Measurements from ENCODE around the gene SHOC2.

DNA sequence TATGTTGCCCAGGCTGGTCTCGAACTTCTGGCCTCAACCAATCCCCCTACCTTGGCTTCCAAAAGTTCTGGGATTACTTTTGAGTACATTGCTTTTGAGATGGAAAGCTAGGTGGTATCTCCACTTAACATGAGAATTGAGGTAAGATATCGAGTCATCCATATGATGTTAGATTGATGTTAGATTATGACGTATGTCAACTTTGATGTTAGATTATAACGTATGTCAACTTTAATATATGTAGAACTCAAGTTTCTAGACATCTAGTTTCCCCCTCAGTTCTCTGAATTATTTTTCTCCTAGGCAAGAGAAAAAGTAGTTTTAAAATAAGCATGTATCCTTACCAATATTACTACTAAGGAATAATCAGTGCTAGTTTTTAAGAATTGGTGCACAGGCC, 20.0 kb downstream of the SHOC2 start:
- TF ChIP-seq EP300 (IDR thresholded peaks at IDR 0.05; ENCODE audit: borderline replicate concordance) (no peak), TCF12 (IDR thresholded peaks at IDR 0.05; ENCODE audit: low read depth) (no peak), RAD21 (IDR thresholded peaks at IDR 0.05; ENCODE audit: low read depth) (no peak), ZBTB7A (IDR thresholded peaks at IDR 0.05; ENCODE audit: low read depth) (no peak), TAF1 (IDR thresholded peaks at IDR 0.05; ENCODE audit: low read depth) (no peak), EGR1 (IDR thresholded peaks at IDR 0.05) (no peak), CEBPB (IDR thresholded peaks at IDR 0.05) (no peak)
- TF ChIP-seq, protein P1, sequence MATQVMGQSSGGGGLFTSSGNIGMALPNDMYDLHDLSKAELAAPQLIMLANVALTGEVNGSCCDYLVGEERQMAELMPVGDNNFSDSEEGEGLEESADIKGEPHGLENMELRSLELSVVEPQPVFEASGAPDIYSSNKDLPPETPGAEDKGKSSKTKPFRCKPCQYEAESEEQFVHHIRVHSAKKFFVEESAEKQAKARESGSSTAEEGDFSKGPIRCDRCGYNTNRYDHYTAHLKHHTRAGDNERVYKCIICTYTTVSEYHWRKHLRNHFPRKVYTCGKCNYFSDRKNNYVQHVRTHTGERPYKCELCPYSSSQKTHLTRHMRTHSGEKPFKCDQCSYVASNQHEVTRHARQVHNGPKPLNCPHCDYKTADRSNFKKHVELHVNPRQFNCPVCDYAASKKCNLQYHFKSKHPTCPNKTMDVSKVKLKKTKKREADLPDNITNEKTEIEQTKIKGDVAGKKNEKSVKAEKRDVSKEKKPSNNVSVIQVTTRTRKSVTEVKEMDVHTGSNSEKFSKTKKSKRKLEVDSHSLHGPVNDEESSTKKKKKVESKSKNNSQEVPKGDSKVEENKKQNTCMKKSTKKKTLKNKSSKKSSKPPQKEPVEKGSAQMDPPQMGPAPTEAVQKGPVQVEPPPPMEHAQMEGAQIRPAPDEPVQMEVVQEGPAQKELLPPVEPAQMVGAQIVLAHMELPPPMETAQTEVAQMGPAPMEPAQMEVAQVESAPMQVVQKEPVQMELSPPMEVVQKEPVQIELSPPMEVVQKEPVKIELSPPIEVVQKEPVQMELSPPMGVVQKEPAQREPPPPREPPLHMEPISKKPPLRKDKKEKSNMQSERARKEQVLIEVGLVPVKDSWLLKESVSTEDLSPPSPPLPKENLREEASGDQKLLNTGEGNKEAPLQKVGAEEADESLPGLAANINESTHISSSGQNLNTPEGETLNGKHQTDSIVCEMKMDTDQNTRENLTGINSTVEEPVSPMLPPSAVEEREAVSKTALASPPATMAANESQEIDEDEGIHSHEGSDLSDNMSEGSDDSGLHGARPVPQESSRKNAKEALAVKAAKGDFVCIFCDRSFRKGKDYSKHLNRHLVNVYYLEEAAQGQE (IDR thresholded peaks at IDR 0.05; ENCODE audit: low read depth), result no peak
- TF ChIP-seq, protein P2, sequence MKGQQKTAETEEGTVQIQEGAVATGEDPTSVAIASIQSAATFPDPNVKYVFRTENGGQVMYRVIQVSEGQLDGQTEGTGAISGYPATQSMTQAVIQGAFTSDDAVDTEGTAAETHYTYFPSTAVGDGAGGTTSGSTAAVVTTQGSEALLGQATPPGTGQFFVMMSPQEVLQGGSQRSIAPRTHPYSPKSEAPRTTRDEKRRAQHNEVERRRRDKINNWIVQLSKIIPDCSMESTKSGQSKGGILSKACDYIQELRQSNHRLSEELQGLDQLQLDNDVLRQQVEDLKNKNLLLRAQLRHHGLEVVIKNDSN (IDR thresholded peaks at IDR 0.05), result no peak

Data from Ishikawa (cell line).